AG08396 (cell line): ENCODE data around the gene NETO2.
"Not testable (repeated sequence)": the region's sequence is repeated elsewhere in the genome, so short reads cannot be mapped to it uniquely, and the experiment has no call there.

Experiments
- DNase-seq: peaks from one replicate; pipeline ENCODE4 v3.0.0; 2012; ENCODE audit warnings: low spot score, mixed read lengths

Gene NETO2

GRCh38 chr16:47136099-47136842 is 7.5 kb downstream of the NETO2 start:
- no peak for DNase-seq

GRCh38 chr16:47134550-47134949 is 9.2 kb downstream of the NETO2 start:
- no peak for DNase-seq

- no peak for DNase-seq
Measured at GRCh38 chr16:47132308-47132707, 11.4 kb downstream of the NETO2 start.

GRCh38 chr16:47129755-47130435 is 13.8 kb downstream of the NETO2 start:
- no peak for DNase-seq

GRCh38 chr16:47127541-47127940 is 16.2 kb downstream of the NETO2 start:
- DNase-seq = no peak

DNA sequence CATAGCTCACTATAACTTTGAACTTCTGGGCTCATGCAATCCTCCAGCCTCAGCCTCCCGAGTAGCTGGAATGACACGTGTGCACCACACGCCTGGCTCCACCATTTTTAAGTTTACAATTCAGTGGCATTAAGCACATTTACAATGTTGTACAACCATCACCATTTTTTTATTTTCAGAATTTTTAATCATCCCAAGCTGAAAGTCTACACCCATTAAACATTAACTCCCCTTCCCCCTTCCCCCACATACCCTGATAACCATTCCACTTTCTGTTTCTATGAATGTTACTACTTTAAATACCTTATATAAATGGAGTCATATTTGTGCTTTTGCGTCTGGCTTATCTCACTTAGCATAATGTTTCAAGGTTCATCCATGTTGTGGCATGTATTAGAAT is 18.0 kb downstream of the NETO2 start:
- DNase-seq = no peak

GRCh38 chr16:47113130-47113529 is 30.6 kb downstream of the NETO2 start:
- no peak for DNase-seq

DNA sequence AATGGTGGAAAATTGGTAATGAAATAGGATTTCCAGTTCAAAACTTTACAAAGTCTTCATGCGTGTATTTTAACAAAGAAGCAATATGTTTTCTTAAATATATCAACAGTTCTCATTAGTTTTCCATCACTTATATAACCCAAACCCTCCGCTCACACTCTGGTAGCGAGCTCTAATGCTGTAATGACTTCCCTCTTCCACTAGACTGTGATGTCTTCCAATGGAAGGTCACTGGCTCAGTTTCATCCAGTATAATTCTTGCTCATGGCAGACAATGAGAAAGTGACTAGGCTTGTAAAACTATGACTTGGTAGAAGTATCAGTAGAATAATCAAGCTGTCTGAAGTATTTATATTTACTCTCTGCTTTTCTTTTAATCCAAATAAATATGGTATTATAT is 32.8 kb downstream of the NETO2 start:
- DNase-seq = no peak

GRCh38 chr16:47109361-47109760 is 34.4 kb downstream of the NETO2 start:
- no peak for DNase-seq

DNA sequence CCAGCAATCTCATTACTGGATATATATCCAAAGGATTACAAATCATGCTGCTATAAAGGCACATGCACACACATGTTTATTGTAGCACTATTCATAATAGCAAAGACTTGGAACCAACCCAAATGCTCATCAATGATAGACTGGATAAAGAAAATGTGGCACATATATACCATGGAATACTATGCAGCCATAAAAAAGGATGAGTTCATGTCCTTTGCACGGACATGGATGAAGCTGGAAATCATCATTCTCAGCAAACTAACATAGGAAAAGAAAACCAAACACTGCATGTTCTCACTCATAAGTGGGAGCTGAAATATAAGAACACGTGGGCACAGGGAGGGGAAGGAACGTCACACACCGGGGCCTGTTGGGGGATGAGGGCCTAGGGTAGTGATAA is 40.8 kb downstream of the NETO2 start:
- DNase-seq = not testable (repeated sequence)

- not testable (repeated sequence) for DNase-seq
Measured at GRCh38 chr16:47097154-47097553, 46.6 kb downstream of the NETO2 start.

- DNase-seq = no peak
Measured at GRCh38 chr16:47096297-47096696, 47.4 kb downstream of the NETO2 start.

- no peak for DNase-seq
Measured at GRCh38 chr16:47084198-47084597, 59.5 kb downstream of the NETO2 start.

DNA sequence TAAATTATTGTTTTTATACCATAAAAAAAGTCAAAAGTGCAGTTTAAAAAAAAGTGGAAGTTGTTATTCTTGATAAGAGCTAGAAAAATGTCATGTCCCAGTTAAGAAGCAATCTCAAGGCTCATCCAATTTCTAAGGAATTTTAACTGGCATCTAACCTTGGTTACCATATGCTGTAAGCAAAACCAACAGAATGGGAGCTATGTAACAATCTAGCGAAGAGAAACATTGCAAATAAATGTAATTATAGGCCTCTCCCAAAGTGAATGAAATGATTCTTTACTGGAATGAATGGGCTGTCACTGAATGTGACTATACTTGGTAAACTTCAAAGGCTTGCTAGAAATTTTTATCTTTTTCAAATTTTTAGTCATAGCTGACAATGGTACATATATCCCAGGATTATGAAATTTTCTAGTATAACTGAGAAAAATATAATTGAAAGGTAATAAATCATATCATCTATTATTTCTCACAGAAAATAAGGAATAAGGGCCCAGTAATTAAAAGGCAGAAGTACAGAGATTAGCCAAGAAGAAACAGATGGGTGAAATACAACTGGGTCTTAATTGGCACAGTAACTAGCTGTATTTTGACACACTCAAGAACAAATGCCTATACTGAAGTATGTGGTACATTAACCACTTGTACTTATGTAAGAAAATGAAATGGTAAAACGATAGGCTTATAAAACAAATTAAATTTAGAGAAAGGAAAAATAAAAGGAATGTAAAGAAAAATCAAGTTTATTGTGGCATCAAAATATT is 61.5 kb downstream of the NETO2 start:
- no peak for DNase-seq

DNA sequence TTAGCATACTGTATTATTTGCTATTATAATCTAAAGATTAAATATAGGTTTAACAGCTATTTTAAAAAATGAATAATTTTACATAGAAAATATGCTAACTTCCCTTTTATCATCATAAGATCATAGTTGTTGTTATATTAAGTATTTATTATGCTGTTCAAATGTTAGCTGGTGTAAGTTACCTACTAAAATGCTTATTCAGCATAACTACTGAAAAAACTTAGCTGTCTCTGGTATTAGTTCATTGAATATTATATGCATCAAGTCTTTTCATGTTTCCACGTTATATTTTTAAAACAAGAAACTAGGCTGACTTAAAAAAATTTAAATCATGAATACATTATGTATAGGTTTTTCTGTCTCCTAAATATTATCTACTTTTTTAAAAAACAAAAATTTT is 62.6 kb downstream of the NETO2 start:
- DNase-seq = no peak

DNA sequence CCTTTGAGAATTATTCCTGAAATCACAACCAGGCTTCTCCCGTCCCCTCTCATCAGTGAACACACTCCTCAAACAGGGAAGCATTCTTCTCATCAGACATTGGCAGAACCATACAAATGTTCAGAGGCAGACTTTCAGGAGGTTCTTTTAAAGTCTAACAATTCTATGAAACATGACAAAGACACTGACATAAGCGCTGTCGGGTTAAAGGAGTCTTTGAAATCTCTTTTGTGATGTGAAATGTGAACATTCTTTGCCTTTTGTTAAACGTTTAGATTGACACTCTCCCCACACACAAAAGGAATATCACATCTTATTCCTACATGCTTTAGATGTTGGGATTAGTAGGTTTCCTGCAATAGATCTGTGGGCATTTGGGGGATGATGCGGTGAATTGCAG is 63.9 kb downstream of the NETO2 start:
- no peak for DNase-seq

- no peak for DNase-seq
Measured at GRCh38 chr16:47073223-47074155, 70.3 kb downstream of the NETO2 start.

DNA sequence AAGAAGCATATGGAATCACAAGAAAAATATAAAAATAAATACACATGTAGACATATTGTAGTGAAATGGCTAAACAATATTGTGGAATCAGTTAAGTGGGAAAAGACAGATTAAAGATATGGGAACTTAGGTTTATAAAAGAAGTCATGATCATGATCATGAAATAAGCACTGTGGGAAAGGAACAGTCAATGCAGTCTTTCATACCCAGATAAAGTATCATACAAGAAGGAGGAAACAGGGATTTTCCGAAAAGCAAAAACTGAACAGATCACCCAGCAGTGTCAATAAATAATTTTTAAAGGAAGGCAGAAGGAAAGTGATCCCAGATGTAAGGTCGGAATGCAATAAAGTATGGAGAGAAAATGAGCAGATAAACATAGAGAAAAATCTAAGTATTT is 71.6 kb downstream of the NETO2 start:
- no peak for DNase-seq

- no peak for DNase-seq
Measured at GRCh38 chr16:47069841-47070584, 73.7 kb downstream of the NETO2 start.

DNA sequence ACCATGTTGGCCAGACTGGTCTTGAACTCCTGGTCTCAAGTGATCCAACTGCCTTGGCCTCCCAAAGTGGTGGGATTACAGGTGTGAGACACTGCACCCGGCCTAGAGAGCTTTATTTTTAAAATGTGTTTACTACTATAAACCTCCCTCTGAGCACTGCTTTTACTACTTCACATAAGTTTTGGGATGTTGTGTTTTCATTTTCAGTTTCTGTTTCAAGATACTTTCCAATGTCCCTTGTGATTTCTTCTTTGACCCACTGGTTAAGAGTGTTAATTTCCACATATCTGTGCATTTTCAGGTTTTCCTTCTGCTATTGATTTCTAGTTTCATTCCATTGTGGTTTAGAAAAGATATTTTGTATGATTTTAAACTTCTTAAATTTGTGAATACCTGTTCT is 74.4 kb downstream of the NETO2 start:
- DNase-seq = no peak

GRCh38 chr16:47067203-47067602 is 76.5 kb downstream of the NETO2 start:
- DNase-seq = no peak
